Breast epithelium (tissue), 3 donors: ENCODE results near the gene ZNF394.

Source experiments
- POLR2A ChIP-seq: fragments of 450-650 bp; IDR thresholded peaks from one replicate; pipeline ENCODE4 v1.6.1; 2016; ENCODE audit warnings: antibody characterized with exemption, mild to moderate bottlenecking, moderate library complexity
- TF ChIP-seq, protein P1 (sequence below), 3 donors: fragments of 450-650 bp; IDR thresholded peaks; one replicate each; pipeline ENCODE4 v1.5.1; 2016 to 2017; ENCODE audit warnings: antibody characterized with exemption in 3 of 3, mild to moderate bottlenecking in 3 of 3, moderate library complexity in 3 of 3

DNA sequence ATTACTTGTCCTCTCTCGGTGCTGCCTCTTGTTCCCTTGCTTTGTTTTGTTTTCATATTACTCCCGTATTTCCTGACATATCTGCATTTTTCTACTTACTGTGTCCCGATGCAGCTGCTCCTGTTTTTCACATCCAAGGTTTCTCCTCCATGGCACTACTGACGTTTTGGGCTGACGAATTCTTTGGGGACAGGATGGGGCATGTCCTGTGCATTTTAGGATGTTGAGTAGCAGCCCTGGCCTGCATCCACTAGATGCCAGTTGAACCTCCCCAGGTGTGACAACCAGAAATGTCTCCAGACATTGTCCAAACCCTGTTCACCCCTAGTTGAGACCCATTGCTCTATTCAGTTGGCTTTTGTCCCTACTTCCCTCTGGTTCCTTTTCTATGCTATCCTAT, 15.0 kb downstream of the ZNF394 start:
- no peak for TF ChIP-seq POLR2A
- TF ChIP-seq, protein P1, sequence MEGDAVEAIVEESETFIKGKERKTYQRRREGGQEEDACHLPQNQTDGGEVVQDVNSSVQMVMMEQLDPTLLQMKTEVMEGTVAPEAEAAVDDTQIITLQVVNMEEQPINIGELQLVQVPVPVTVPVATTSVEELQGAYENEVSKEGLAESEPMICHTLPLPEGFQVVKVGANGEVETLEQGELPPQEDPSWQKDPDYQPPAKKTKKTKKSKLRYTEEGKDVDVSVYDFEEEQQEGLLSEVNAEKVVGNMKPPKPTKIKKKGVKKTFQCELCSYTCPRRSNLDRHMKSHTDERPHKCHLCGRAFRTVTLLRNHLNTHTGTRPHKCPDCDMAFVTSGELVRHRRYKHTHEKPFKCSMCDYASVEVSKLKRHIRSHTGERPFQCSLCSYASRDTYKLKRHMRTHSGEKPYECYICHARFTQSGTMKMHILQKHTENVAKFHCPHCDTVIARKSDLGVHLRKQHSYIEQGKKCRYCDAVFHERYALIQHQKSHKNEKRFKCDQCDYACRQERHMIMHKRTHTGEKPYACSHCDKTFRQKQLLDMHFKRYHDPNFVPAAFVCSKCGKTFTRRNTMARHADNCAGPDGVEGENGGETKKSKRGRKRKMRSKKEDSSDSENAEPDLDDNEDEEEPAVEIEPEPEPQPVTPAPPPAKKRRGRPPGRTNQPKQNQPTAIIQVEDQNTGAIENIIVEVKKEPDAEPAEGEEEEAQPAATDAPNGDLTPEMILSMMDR (IDR thresholded peaks at IDR 0.05), result no peak
